Neural cell (in vitro differentiated cells): Measurements from ENCODE around the gene SDC4.

ENCODE experiments used
- MXI1 ChIP-seq: fragments of 450-650 bp; conservative IDR thresholded peaks from 2 replicates; pipeline ENCODE4 v1.6.1; 2014; ENCODE audit warnings: antibody characterized with exemption, mild to moderate bottlenecking; ENCODE audit not compliant: poor library complexity, severe bottlenecking
- POLR2AphosphoS5 ChIP-seq: IDR thresholded peaks from 2 replicates; pipeline ENCODE4 v1.6.1; 2012
- RAD21 ChIP-seq: fragments of 450-650 bp; conservative IDR thresholded peaks from 2 replicates; pipeline ENCODE4 v1.6.1; 2014; ENCODE audit warnings: antibody characterized with exemption, mild to moderate bottlenecking, moderate library complexity
- SMC3 ChIP-seq: fragments of 450-650 bp; conservative IDR thresholded peaks from 2 replicates; pipeline ENCODE4 v1.6.1; 2014; ENCODE audit warnings: antibody characterized with exemption, mild to moderate bottlenecking, moderate library complexity; ENCODE audit not compliant: poor library complexity
- TF ChIP-seq, protein P1 (sequence below): fragments of 450-650 bp; IDR thresholded peaks from 2 replicates; pipeline ENCODE4 v1.5.1; 2014; ENCODE audit warnings: antibody characterized with exemption, mild to moderate bottlenecking, moderate library complexity; ENCODE audit not compliant: poor library complexity, severe bottlenecking

- TF ChIP-seq, protein P1, sequence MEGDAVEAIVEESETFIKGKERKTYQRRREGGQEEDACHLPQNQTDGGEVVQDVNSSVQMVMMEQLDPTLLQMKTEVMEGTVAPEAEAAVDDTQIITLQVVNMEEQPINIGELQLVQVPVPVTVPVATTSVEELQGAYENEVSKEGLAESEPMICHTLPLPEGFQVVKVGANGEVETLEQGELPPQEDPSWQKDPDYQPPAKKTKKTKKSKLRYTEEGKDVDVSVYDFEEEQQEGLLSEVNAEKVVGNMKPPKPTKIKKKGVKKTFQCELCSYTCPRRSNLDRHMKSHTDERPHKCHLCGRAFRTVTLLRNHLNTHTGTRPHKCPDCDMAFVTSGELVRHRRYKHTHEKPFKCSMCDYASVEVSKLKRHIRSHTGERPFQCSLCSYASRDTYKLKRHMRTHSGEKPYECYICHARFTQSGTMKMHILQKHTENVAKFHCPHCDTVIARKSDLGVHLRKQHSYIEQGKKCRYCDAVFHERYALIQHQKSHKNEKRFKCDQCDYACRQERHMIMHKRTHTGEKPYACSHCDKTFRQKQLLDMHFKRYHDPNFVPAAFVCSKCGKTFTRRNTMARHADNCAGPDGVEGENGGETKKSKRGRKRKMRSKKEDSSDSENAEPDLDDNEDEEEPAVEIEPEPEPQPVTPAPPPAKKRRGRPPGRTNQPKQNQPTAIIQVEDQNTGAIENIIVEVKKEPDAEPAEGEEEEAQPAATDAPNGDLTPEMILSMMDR: no peak
- TF ChIP-seq SMC3: no peak
- TF ChIP-seq RAD21: no peak
- no peak for TF ChIP-seq POLR2AphosphoS5
- no peak for TF ChIP-seq MXI1
Observed at GRCh38 chr20:45305262-45305661, 43.0 kb downstream of the SDC4 start.
